NCI-H1048 (cell line): Measurements from ENCODE around the gene IFNA17.
"Not testable (repeated sequence)": the region's sequence is repeated elsewhere in the genome, so short reads cannot be mapped to it uniquely, and the experiment has no call there.

Source experiments
- DNase-seq: peaks from one replicate; lab custom pipeline; 2025; lab: John Stamatoyannopoulos, UW

The IFNA17 gene

DNA sequence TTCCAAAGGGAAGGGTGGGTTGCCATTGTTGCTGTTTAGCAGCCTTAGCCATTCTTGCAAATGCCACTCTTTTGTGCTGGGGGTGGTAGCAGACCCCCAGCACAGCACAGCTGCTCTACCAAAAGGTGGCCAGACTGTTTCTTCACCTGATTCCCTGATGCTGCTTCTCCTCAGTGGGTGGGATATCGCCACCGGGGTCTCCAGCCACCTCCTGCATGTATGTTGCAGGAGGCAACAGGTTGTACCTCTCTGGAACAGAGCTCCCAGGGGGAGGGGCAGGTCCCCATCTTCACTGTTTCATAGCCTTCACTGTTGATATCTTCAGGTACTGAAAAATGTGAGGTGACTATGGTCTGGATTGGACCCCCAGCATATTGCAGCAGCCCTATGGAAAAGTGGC is 17.2 kb downstream of the IFNA17 start:
- DNase-seq, result not testable (repeated sequence)

GRCh38 chr9:21210311-21210710 is 17.7 kb downstream of the IFNA17 start:
- no peak for DNase-seq

- DNase-seq, result not testable (repeated sequence)
Observed at GRCh38 chr9:21207043-21207442, 21.0 kb downstream of the IFNA17 start, which contains the start of gene IFNA10. TSS of gene IFNA10 (minus strand) at chr9:21207143. CDS start at chr9:21207097, 46 bp downstream.

- no peak for DNase-seq
Observed at GRCh38 chr9:21205204-21205603, 22.8 kb downstream of the IFNA17 start.

DNA sequence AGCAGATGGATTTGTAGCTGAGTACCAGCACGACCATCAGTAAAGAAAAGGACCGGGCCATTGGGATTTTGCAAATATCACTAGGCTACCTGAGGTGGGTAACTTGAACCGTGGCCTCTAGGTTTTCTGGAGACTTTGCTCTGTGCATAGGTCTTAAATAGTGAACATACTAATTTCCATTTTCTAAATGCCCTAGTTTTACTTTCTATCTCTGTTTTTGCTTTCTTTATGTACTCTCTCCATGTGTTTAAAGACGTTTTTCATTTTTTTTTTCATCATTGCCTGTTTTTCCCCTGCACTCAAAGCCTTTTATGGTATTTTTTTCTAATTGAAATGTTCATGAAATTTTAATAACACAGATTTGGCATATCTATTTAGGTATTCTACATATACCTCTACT is 25.9 kb downstream of the IFNA17 start, which contains the start of gene IFNA7:
IFNA7 (minus strand) TSS at position 101 of the 400 bp plus-strand sequence; CDS start at position 61, 40 bp downstream.
- not testable (repeated sequence) for DNase-seq

DNA sequence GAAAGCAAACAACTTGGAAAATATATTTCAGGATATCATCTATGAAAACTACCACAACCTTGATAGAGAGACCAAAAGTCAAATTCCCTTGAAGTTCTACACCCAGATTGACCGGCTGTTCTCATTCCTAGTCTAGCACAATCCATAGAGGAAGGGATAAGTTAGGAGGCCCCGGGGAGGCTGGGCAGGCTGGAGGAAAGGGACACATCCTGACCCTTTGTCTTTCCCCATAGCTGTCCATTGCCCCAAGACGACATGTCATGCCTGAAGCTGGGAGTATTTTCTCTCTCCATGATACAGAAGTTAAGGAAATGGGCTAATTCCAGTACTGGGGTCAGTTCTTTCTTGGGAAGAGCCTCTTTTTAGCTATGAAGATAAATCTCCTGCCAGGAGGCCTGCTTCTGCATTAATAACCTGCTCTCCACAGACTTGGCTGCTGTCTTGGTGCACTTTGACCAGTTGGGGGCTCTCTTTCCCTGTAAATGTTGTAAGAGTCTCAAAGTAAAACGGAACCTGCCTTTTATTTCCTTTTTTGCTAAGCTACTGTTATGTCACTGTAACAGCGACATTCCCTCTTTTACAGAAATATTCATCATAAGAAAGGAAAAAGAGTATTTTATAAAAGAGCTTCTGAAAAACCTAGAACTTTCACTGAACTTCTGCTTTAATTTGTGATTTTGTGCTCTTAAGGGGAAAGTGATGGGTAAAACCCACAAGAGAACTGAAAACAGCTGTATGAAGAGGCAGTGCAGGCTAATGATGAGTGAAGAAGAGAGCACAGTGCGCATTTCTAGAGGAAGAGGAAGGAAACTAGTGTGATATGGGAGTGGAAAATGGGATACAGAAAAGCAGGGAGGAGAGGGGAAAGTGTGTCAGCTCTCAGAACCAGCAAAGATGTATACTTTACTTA is 32.9 kb downstream of the IFNA17 start:
- DNase-seq, result not testable (repeated sequence)

DNA sequence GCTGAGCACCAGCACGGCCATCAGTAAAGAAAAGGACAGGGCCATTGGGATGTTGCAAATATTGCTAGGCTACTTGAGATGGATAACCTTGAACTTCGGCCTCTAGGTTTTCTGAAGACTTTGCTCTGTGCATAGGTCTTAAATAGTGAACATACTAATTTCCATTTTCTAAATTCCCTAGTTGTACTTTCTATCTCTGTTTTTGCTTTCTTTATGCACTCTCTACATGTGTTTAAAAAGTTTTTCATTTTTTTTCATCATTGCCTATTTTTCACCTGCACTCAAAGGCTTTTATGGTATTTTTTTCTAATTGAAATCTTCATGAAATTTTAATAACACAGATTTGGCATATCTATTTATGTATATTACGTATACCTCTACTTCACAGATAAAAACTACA is 40.5 kb downstream of the IFNA17 start, which contains the start of gene IFNA4:
IFNA4 (minus strand) TSS at position 101 of the 400 bp plus-strand sequence; CDS start at position 45, 56 bp downstream.
- not testable (repeated sequence) for DNase-seq

GRCh38 chr9:21182810-21183736 is 44.9 kb downstream of the IFNA17 start:
- DNase-seq, result not testable (repeated sequence)
